Measurements from ENCODE around the gene UBQLN2. TPM values are rescaled to one million over a fixed set of nuclear protein-coding genes. Genes with fewer than 3 reads are reported as not detected.
"Not testable (repeated sequence)": the region's sequence is repeated elsewhere in the genome, so short reads cannot be mapped to it uniquely, and the experiment has no call there.

The UBQLN2 gene
- 3.4 and 4.9 TPM in 2 replicates for total RNA-seq (2014; rRNA removed; shearing (Covaris generic); ENCODE audit: low replicate concordance)

- peak; percentile 77 for DNase-seq
These were observed at the start of gene UBQLN2 for GRCh38 chrX:56563231-56564161. UBQLN2 (plus strand) TSS chrX:56563627; CDS start chrX:56563874, 247 bp downstream.

GRCh38 chrX:56519642-56520041, 43.8 kb upstream of the UBQLN2 start:
- no peaks in the 10 kb centered on the region for H3K36me3 ChIP-seq
- no peak for DNase-seq
- no peaks in the 10 kb centered on the region for H3K9me3 ChIP-seq
- H3K27me3 ChIP-seq, result no peaks in the 10 kb centered on the region
- no peak overlapping the region for H3K4me3 ChIP-seq

More at GRCh38 chrX:56563231-56564161, at the start of gene UBQLN2:
- Histone ChIP-seq H3K9me3 (no peaks in the 10 kb centered on the region), H3K27me3 (no peaks in the 10 kb centered on the region), H3K4me3 (peak within 1 kb of the TSS; percentile 63), H3K36me3 (no peaks in the 10 kb centered on the region; the same call in none of the 2 replicates)

GRCh38 chrX:56529482-56530007, 33.9 kb upstream of the UBQLN2 start:
- not testable (repeated sequence) for DNase-seq, H3K36me3 ChIP-seq, H3K4me3 ChIP-seq, H3K9me3 ChIP-seq, H3K27me3 ChIP-seq

GRCh38 chrX:56530011-56530410, 33.4 kb upstream of the UBQLN2 start:
- no peaks in the 10 kb centered on the region for H3K36me3 ChIP-seq
- no peak for DNase-seq
- H3K9me3 ChIP-seq, result no peaks in the 10 kb centered on the region
- H3K4me3 ChIP-seq, result no peak overlapping the region
- no peaks in the 10 kb centered on the region for H3K27me3 ChIP-seq

- H3K36me3 ChIP-seq, result no peaks in the 10 kb centered on the region
- H3K9me3 ChIP-seq, result no peaks in the 10 kb centered on the region
- no peak for DNase-seq
- H3K27me3 ChIP-seq, result no peaks in the 10 kb centered on the region
- no peak overlapping the region for H3K4me3 ChIP-seq
These were observed 12.8 kb upstream of the UBQLN2 start for GRCh38 chrX:56550667-56551066.

DNA sequence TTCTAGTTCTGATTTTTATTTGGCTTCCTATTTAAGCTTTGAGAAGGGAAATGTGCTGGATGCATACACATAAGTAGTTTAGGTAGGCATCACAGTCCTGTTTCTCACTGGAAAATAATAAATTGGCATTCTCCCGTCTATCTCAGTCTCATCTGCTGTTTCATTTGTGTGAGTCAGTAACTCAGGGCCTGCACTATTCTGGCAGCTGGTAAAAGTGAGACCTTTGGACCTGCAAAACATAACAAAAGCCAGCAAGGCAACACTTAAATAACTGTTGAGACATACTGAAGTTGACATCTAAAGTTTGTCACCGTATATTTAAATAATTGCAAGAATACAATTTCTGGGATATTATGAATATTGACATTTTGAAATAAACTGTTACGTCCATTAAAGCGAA, 8.6 kb upstream of the UBQLN2 start:
- no peak for DNase-seq
- Histone ChIP-seq H3K4me3 (no peak overlapping the region), H3K9me3 (no peaks in the 10 kb centered on the region), H3K27me3 (no peaks in the 10 kb centered on the region), H3K36me3 (no peaks in the 10 kb centered on the region)

DNA sequence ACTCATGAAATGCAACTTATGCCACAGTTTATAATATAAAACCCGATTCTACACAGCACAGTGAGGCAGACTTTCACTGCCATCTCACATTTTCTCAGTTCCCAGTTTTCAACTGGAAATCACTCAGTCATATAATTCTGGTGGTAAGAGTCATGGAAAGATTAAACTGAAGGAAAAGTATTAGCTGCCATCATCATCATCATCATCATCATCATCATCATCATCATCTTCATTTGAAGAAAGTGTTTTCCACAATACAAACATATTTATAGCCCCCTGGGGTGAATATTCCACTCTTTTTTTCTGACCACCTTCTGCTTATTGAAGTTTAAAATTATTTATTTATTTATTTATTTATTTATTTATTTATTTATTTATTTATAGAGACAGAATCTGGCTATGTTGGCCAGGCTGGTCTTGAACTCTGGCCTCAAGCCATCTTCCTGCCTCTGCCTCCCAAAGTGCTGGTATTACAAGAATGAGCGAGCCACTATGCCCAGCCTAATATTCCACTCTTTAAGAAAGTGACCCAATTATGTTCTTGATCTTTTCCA, 6.0 kb upstream of the UBQLN2 start:
- Histone ChIP-seq H3K4me3 (no peak overlapping the region), H3K36me3 (no peaks in the 10 kb centered on the region), H3K27me3 (no peaks in the 10 kb centered on the region), H3K9me3 (no peaks in the 10 kb centered on the region)
- DNase-seq, result no peak

DNA sequence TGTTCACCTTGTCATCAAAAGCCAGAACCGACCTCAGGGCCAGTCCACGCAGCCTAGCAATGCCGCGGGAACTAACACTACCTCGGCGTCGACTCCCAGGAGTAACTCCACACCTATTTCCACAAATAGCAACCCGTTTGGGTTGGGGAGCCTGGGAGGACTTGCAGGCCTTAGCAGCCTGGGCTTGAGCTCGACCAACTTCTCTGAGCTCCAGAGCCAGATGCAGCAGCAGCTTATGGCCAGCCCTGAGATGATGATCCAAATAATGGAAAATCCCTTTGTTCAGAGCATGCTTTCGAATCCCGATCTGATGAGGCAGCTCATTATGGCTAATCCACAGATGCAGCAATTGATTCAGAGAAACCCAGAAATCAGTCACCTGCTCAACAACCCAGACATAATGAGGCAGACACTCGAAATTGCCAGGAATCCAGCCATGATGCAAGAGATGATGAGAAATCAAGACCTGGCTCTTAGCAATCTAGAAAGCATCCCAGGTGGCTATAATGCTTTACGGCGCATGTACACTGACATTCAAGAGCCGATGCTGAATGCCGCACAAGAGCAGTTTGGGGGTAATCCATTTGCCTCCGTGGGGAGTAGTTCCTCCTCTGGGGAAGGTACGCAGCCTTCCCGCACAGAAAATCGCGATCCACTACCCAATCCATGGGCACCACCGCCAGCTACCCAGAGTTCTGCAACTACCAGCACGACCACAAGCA, 898 bp downstream of the UBQLN2 start:
- peak overlapping the region; percentile 63 for H3K4me3 ChIP-seq
- H3K9me3 ChIP-seq, result no peaks in the 10 kb centered on the region
- DNase-seq, result peak; percentile 10
- no peaks in the 10 kb centered on the region; the same call in none of the 2 replicates for H3K36me3 ChIP-seq
- no peaks in the 10 kb centered on the region for H3K27me3 ChIP-seq

DNA sequence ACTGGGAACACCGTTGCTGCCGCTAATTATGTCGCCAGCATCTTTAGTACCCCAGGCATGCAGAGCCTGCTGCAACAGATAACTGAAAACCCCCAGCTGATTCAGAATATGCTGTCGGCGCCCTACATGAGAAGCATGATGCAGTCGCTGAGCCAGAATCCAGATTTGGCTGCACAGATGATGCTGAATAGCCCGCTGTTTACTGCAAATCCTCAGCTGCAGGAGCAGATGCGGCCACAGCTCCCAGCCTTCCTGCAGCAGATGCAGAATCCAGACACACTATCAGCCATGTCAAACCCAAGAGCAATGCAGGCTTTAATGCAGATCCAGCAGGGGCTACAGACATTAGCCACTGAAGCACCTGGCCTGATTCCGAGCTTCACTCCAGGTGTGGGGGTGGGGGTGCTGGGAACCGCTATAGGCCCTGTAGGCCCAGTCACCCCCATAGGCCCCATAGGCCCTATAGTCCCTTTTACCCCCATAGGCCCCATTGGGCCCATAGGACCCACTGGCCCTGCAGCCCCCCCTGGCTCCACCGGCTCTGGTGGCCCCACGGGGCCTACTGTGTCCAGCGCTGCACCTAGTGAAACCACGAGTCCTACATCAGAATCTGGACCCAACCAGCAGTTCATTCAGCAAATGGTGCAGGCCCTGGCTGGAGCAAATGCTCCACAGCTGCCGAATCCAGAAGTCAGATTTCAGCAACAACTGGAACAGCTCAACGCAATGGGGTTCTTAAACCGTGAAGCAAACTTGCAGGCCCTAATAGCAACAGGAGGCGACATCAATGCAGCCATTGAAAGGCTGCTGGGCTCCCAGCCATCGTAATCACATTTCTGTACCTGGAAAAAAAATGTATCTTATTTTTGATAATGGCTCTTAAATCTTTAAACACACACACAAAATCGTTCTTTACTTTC, 1.8 kb downstream of the UBQLN2 start:
- H3K4me3 ChIP-seq, result peak overlapping the region; percentile 63
- no peaks in the 10 kb centered on the region for H3K27me3 ChIP-seq
- H3K9me3 ChIP-seq, result no peaks in the 10 kb centered on the region
- no peaks in the 10 kb centered on the region; the same call in none of the 2 replicates for H3K36me3 ChIP-seq
- no peak for DNase-seq

GRCh38 chrX:56569378-56570057, 6.1 kb downstream of the UBQLN2 start:
- no peak for DNase-seq
- Histone ChIP-seq H3K27me3 (no peaks in the 10 kb centered on the region), H3K9me3 (no peaks in the 10 kb centered on the region), H3K36me3 (no peaks in the 10 kb centered on the region; the same call in none of the 2 replicates), H3K4me3 (no peak overlapping the region)

DNA sequence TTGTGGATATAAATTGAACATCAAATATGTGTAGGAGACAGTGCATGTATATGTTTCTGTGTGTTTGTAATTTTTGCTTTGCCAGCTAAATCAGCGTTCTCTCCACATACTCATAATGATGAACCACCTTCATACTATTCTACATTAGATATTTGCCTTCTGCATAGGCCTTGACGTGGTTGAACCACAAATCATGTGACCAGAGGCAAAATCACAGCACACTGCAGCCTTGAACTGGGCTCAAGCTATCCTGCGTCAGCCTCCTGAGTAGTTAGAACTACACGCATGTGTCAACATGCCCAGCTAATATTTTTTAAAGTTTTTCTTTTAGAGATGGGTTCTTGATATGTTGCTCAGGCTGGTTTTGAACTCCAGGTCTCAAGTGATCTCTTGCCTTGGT, 9.5 kb downstream of the UBQLN2 start:
- Histone ChIP-seq H3K36me3 (no peaks in the 10 kb centered on the region; the same call in none of the 2 replicates), H3K9me3 (no peaks in the 10 kb centered on the region), H3K27me3 (no peaks in the 10 kb centered on the region), H3K4me3 (no peak overlapping the region)
- DNase-seq, result no peak

DNA sequence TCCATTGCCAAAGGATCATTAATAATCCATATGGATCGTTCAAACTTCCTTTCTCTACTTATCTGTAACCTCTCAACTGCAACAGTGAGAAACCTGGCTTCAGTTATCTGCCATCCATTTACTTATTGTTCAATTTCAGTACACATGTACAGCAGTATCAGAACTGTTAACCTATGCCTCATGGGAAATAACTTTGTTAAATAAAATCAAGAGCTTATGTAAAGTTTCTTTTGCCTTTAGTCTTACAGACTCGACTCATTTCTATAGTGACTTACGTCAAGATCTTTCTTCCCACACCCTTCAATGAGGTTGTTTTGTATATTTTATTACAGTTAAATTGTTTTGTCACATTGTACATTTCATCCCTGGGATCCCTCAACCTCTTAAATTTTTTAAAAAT, 11.4 kb downstream of the UBQLN2 start:
- DNase-seq, result no peak

GRCh38 chrX:56576721-56577120, 13.3 kb downstream of the UBQLN2 start:
- DNase-seq, result no peak
- H3K36me3 ChIP-seq, result no peaks in the 10 kb centered on the region
- no peaks in the 10 kb centered on the region for H3K9me3 ChIP-seq
- H3K4me3 ChIP-seq, result no peak overlapping the region
- H3K27me3 ChIP-seq, result no peaks in the 10 kb centered on the region

More for the DNA sequence above, 11.4 kb downstream of the UBQLN2 start:
- no peaks in the 10 kb centered on the region for H3K27me3 ChIP-seq
- H3K36me3 ChIP-seq, result no peaks in the 10 kb centered on the region
- H3K9me3 ChIP-seq, result no peaks in the 10 kb centered on the region
- H3K4me3 ChIP-seq, result no peak overlapping the region

DNA sequence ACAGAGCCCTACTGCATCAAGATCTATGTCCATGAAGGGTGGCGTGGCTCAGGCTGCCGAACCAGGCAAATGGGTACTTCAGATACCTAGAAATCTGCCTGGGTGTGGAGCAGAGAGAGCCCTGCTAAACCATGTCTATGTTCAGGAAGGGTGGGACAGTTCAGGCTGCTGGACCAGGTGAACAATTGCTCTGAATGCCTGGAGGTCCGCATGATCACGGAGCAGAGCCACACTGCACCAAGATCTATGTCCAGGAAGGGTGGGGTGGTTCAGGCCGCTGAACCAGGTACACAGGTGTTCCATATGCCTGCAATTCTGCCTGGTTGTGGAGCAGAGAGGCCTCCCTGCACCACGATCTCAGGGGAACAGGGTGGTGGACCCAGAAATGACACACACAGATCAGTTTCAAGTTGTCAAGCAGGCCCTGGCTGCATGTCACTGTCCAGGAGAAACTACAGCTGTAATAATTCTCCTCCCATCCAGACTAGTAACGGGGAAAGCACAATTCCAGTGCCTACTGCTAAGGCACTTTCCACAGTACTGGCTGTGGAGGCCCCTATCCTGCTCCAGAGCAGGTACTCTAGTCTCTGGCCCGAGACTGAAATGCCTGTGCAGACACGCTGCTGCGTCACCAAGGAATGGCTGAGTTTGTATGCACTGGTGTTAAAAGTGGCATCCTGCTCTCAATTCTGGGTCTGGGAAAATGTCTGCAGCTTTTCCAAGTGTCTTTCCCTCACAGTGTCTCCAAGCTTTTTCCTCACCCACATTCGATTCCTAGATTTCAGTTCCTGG, 25.2 kb downstream of the UBQLN2 start:
- H3K27me3 ChIP-seq, result no peaks in the 10 kb centered on the region
- no peak overlapping the region for H3K4me3 ChIP-seq
- no peak for DNase-seq
- no peaks in the 10 kb centered on the region for H3K36me3 ChIP-seq
- H3K9me3 ChIP-seq, result no peaks in the 10 kb centered on the region

- not testable (repeated sequence) for DNase-seq, H3K9me3 ChIP-seq, H3K36me3 ChIP-seq, H3K4me3 ChIP-seq, H3K27me3 ChIP-seq
These were observed 28.4 kb downstream of the UBQLN2 start for GRCh38 chrX:56591830-56592229.

Measured in MG63 (cell line).